K562 (cell line): Measurements from ENCODE around the gene STK33. TPM values are rescaled to one million over a fixed set of nuclear protein-coding genes. Genes with fewer than 3 reads are reported as not detected.

ENCODE experiments used
- MAFK ChIP-seq: IDR thresholded peaks from 2 replicates; pipeline ENCODE4 v1.6.1; 2011; ENCODE audit warnings: low read length, improper control_type of control experiment
- MCM2 ChIP-seq: fragments of 450-650 bp; IDR thresholded peaks from 2 replicates; pipeline ENCODE4 v1.6.1; 2017; ENCODE audit warnings: low read depth, mild to moderate bottlenecking
- MLX ChIP-seq, 2 experiments: fragments of 450-650 bp in 1 of 2; sonication (generic) in 1 of 2; formaldehyde crosslinking; conservative IDR thresholded peaks; 2 replicates each; pipeline versions ENCODE4 v1.4.0 to v1.8.1; 2020 to 2022; ENCODE audit warnings: mild to moderate bottlenecking in 1 of 2, missing genetic modification reagents in 1 of 2
- polyA plus RNA-seq, 8 experiments: library from polyadenylated mRNA; depleted of rRNA in 4 of 8; stranded (reverse) in 5 of 8; unstranded in 3 of 8; fragments of >200 nt; fragmentation: Nextera tagmentation in 2 of 8; fragmentation: Illumina TruSeq in 1 of 8; extraction: Ambion mirVana in 2 of 8; extraction: Trizol in 1 of 8; gene quantifications; 2 replicates each; pipeline versions ENCODE4 v1.2.1 to v1.2.3, GENCODE V29; 2011 to 2014; ENCODE audit warnings: inconsistent platforms in 1 of 8, missing spikeins in 1 of 8
- total RNA-seq, 7 experiments: library from RNA; depleted of rRNA in 6 of 7; stranded (reverse); fragments of >200 nt in 6 of 7; fragmentation: Illumina TruSeq in 2 of 7; extraction: Trizol in 2 of 7; gene quantifications; 2 replicates each; pipeline versions ENCODE4 v1.2.1 to v1.2.3, GENCODE V29; 2011 to 2021; ENCODE audit warnings: low replicate concordance in 1 of 7
- TF ChIP-seq, protein P1 (sequence below): fragments of 450-650 bp; IDR thresholded peaks from 2 replicates; pipeline ENCODE4 v1.6.1; 2016; ENCODE audit warnings: low read depth
- TF ChIP-seq, protein P2 (sequence below): fragments of 450-650 bp; conservative IDR thresholded peaks from 2 replicates; pipeline ENCODE4 v1.6.1; 2016; ENCODE audit warnings: missing genetic modification characterization, low read depth, mild to moderate bottlenecking, control low read depth, missing compliant biosample characterization

STK33 gene
- total and polyA plus RNA-seq, 9 of the 15 experiments (the other 6 are each of a cell fraction or from before 2014, with no cell fraction given), result not detected

DNA sequence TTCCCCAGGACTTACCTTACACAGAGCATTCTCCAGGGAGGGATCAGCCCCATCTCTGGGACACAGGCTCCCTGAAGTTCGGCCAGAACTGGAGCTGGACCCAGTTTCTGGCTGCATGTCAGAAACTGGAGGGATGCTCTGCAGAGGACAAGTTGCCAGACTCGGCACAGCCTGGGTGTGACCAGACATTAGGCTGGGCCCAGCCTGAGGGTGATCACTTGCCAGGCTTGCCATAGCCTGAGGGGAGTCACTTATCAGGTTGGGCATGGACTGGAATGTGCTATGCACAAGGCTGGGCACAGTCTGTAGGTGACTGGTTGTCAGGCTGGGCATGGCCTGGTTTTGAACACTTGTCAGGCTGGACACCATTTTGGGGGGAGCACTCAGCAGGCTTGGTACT is 30.7 kb upstream of the STK33 start (continued):
- TF ChIP-seq, protein P1, sequence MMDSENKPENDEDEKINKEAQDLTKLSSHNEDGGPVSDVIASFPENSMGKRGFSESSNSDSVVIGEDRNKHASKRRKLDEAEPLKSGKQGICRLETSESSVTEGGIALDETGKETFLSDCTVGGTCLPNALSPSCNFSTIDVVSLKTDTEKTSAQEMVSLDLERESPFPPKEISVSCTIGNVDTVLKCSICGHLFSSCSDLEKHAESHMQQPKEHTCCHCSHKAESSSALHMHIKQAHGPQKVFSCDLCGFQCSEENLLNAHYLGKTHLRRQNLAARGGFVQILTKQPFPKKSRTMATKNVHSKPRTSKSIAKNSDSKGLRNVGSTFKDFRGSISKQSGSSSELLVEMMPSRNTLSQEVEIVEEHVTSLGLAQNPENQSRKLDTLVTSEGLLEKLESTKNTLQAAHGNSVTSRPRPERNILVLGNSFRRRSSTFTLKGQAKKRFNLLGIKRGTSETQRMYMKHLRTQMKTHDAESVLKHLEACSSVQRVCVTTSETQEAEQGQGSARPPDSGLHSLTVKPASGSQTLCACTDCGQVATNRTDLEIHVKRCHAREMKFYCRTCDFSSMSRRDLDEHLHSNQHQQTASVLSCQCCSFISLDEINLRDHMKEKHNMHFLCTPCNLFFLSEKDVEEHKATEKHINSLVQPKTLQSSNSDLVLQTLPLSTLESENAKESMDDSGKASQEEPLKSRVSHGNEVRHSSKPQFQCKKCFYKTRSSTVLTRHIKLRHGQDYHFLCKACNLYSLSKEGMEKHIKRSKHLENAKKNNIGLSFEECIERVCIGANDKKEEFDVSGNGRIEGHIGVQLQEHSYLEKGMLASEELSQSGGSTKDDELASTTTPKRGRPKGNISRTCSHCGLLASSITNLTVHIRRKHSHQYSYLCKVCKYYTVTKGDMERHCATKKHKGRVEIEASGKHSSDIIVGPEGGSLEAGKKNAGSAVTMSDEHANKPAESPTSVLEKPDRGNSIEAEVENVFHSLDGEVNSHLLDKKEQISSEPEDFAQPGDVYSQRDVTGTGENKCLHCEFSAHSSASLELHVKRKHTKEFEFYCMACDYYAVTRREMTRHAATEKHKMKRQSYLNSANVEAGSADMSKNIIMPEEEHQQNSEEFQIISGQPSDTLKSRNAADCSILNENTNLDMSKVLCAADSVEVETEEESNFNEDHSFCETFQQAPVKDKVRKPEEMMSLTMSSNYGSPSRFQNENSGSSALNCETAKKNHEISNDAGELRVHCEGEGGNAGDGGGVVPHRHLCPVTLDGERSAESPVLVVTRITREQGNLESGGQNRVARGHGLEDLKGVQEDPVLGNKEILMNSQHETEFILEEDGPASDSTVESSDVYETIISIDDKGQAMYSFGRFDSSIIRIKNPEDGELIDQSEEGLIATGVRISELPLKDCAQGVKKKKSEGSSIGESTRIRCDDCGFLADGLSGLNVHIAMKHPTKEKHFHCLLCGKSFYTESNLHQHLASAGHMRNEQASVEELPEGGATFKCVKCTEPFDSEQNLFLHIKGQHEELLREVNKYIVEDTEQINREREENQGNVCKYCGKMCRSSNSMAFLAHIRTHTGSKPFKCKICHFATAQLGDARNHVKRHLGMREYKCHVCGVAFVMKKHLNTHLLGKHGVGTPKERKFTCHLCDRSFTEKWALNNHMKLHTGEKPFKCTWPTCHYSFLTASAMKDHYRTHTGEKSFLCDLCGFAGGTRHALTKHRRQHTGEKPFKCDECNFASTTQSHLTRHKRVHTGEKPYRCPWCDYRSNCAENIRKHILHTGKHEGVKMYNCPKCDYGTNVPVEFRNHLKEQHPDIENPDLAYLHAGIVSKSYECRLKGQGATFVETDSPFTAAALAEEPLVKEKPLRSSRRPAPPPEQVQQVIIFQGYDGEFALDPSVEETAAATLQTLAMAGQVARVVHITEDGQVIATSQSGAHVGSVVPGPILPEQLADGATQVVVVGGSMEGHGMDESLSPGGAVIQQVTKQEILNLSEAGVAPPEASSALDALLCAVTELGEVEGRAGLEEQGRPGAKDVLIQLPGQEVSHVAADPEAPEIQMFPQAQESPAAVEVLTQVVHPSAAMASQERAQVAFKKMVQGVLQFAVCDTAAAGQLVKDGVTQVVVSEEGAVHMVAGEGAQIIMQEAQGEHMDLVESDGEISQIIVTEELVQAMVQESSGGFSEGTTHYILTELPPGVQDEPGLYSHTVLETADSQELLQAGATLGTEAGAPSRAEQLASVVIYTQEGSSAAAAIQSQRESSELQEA, result no peak
- TF ChIP-seq, protein P2, sequence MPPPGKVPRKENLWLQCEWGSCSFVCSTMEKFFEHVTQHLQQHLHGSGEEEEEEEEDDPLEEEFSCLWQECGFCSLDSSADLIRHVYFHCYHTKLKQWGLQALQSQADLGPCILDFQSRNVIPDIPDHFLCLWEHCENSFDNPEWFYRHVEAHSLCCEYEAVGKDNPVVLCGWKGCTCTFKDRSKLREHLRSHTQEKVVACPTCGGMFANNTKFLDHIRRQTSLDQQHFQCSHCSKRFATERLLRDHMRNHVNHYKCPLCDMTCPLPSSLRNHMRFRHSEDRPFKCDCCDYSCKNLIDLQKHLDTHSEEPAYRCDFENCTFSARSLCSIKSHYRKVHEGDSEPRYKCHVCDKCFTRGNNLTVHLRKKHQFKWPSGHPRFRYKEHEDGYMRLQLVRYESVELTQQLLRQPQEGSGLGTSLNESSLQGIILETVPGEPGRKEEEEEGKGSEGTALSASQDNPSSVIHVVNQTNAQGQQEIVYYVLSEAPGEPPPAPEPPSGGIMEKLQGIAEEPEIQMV (tag), result no peak
- TF ChIP-seq MCM2 (no peak), MAFK (no peak), MLX (CRISPR knock-in tag; conservative IDR thresholded peaks at IDR 0.05) (no peak)
